Activated T-cell treated with anti-CD3 and anti-CD28 coated beads, Interleukin-2, amount 50 U/mL, for 4 hours (primary cell): ENCODE data around the gene OR56A5. TPM values are rescaled to one million over a fixed set of nuclear protein-coding genes. Genes with fewer than 3 reads are reported as not detected.
"Not testable (repeated sequence)": the region's sequence is repeated elsewhere in the genome, so short reads cannot be mapped to it uniquely, and the experiment has no call there.

Source experiments
- ATAC-seq, 2 donors: fragments of 200-7000 bp; cut with Tn5 transposase; one replicate each; pipeline ENCODE4 v1.10.0; 2021
- DNase-seq: peaks from one replicate; pipeline ENCODE4 v3.0.0-alpha.2; 2020
- H3K27me3 Mint-ChIP-seq: one replicate; pipeline ENCODE4 v1.8.0; 2021; ENCODE audit warnings: low read depth, mixed read lengths
- H3K36me3 Mint-ChIP-seq: one replicate; pipeline ENCODE4 v1.8.0; 2022; ENCODE audit warnings: mixed read lengths; ENCODE audit not compliant: insufficient read depth
- H3K4me1 Mint-ChIP-seq: one replicate; pipeline ENCODE4 v1.8.0; 2021; ENCODE audit warnings: low read depth, mixed read lengths
- H3K4me3 Mint-ChIP-seq: one replicate; pipeline ENCODE4 v1.8.0; 2021; ENCODE audit warnings: mild to moderate bottlenecking, moderate library complexity, mixed read lengths
- H3K9me3 Mint-ChIP-seq: one replicate; pipeline ENCODE4 v1.8.0; 2021; ENCODE audit warnings: mixed read lengths
- total RNA-seq, 3 donors: library from RNA; stranded (reverse); gene quantifications; one replicate each; pipeline ENCODE4 v1.2.1, GENCODE V29; 2021

The OR56A5 gene
- total RNA-seq, 3 donors from 2014 or later: not detected

DNA sequence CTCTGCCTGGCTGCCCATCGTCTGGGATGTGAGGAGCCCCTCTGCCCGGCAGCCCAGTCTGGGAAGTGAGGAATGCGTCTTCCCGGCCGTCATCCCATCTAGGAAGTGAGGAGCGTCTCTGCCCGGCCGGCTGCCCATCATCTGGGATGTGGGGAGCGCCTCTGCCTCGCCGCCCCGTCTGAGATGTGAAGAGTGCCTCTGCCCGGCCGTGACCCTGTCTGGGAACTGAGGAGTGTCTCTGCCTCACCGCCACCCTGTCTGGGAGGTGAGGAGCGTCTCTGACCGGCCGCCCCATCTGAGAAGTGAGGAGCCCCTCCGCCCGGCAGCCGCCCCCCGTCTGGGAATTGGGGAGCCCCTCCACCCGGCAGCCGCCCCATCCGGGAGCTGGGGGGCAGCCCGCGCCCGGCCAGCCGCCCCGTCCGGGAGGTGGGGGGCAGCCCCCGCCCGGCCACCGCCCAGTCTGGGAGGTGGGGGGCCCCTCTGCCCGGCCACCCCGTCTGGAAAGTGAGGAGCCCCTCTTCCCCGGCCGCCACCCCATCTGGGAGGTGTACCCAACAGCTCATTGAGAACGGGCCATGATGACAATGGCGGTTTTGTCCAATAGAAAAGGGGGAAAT is 7.5 kb downstream of the OR56A5 start:
- H3K9me3 Mint-ChIP-seq: peaks cover 17% of the 10 kb centered on the region
- not testable (repeated sequence) for H3K4me1 Mint-ChIP-seq, H3K4me3 Mint-ChIP-seq

DNA sequence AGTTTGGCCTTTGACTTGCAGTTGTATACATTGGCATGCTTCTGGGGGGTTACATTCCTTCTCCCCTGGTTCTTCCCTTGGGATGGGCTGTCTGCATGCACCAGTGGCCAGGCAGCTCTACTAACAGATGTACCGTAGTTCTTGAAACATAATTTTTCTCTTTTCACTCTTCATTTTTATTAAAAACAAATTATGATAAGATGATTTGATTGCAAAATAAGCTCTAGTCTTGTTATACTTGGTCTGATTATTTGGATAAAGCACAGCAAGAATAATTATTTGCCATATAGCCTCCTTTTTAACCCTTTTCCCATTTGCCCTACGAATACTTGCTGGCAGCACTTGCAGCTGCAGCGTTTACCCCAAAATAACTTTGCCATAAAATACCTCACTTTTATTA is 12.7 kb downstream of the OR56A5 start:
- no peaks in the 10 kb centered on the region for H3K4me1 Mint-ChIP-seq
- H3K27me3 Mint-ChIP-seq: peaks cover 13% of the 10 kb centered on the region
- no peak for ATAC-seq
- no peak for DNase-seq
- H3K9me3 Mint-ChIP-seq: no peaks in the 10 kb centered on the region
- no peak overlapping the region for H3K4me3 Mint-ChIP-seq
- H3K36me3 Mint-ChIP-seq: no peaks in the 10 kb centered on the region

More for the DNA sequence above, 7.5 kb downstream of the OR56A5 start:
- DNase-seq, H3K27me3 Mint-ChIP-seq, ATAC-seq, H3K36me3 Mint-ChIP-seq: not testable (repeated sequence)

GRCh38 chr11:5941951-5942350 is 26.3 kb downstream of the OR56A5 start, which contains the start of gene OR56A3:
Gene OR56A3, plus strand, starts transcription at chr11:5942251. Its CDS starts 5,096 bp downstream, at chr11:5947347.
- Mint-ChIP-seq H3K4me3 (no peak within 1 kb of the TSS), H3K4me1 (no peaks in the 10 kb centered on the region), H3K27me3 (peaks cover 9% of the 10 kb centered on the region), H3K9me3 (no peaks in the 10 kb centered on the region), H3K36me3 (no peaks in the 10 kb centered on the region)
- ATAC-seq (no peak), DNase-seq (no peak)

GRCh38 chr11:5940748-5941147 is 27.5 kb downstream of the OR56A5 start:
- no peaks in the 10 kb centered on the region for H3K36me3 Mint-ChIP-seq
- DNase-seq: no peak
- H3K27me3 Mint-ChIP-seq: peaks cover 9% of the 10 kb centered on the region
- H3K9me3 Mint-ChIP-seq: peaks cover under 1% of the 10 kb centered on the region
- H3K4me1 Mint-ChIP-seq: no peaks in the 10 kb centered on the region
- no peak for ATAC-seq
- H3K4me3 Mint-ChIP-seq: no peak overlapping the region

DNA sequence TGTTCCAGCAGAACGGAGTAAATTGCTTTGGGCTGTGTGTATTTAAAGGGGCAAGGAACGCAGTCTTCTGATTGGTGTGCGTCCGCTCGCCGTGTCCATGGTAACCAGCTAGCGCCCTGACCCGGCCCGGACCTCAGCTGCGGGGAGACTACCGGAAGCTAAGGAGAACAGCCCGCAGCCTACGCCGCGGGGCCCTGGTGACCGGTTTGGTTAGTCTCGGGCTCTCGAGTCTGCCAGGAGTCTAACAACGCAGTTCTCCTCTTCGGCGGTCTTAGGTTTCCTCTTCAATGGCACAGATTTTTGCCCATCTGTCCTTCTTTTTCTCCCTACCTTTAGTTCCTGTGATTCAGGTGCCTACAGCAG is 29.7 kb downstream of the OR56A5 start:
- DNase-seq (no peak), ATAC-seq (no peak)
- peaks cover 9% of the 10 kb centered on the region for H3K27me3 Mint-ChIP-seq
- H3K9me3 Mint-ChIP-seq: peaks cover 3% of the 10 kb centered on the region
- no peak overlapping the region for H3K4me3 Mint-ChIP-seq
- no peaks in the 10 kb centered on the region for H3K4me1 Mint-ChIP-seq
- no peaks in the 10 kb centered on the region for H3K36me3 Mint-ChIP-seq

DNA sequence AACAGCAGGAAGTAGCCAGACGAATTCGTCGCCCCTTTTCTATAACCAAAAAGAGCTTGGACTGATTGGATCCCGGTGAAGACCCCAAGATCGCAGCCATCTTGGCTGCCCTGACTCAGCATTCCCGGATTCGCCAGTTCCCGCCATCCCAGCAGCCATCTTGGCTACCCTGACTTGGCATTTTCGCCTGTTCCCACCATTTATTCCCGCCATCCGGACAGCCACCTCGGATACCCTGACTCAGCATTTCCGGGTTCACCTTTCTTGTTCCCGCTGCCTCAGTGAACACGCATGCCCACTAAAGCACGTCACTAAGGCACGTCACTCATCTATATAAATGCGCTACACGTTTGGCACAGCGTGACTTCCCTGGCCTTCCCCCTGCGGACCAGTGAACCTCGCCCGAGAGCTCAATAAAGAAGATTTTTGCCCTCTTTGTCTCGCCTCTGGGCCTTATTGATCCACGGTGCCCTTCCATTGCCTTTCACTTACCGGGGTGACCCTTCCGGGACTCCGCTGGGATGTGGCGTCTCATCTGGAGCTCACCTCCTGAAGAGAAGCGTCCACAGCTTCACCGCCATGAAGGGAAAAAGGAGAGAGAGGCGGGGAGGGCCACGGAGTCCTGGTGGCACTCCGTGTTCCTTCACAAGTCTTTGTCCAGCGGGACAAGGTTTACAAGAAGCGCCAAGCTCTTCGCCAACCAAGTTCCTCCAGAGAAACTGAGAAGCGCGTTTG is 30.3 kb downstream of the OR56A5 start:
- no peak for ATAC-seq
- Mint-ChIP-seq H3K9me3 (peaks cover 3% of the 10 kb centered on the region), H3K36me3 (no peaks in the 10 kb centered on the region), H3K4me3 (peak overlapping the region; percentile 14), H3K4me1 (no peaks in the 10 kb centered on the region), H3K27me3 (peaks cover 9% of the 10 kb centered on the region)
- DNase-seq: no peak

DNA sequence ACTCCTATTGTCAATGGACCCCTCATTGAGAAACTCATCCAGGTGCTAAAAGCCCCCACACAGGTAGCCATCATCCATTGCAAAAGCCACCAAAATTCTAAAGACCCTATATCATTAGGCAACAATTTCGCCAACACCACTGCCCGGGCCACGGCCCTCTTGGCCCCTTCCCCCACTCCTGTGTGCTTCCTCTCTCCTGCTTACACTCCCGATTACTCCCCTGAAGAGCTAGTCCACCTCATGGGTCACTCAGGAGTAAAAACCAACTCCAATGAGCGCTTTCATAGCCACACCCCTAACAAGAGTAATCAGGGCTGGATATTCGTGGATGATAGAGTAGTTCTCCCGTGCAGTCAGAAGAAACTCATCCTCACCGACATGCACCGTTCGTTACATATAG is 35.2 kb downstream of the OR56A5 start:
- peaks cover 2% of the 10 kb centered on the region for H3K27me3 Mint-ChIP-seq
- no peaks in the 10 kb centered on the region for H3K4me1 Mint-ChIP-seq
- no peak overlapping the region for H3K4me3 Mint-ChIP-seq

GRCh38 chr11:5932671-5933070 is 35.6 kb downstream of the OR56A5 start:
- peaks cover 2% of the 10 kb centered on the region for H3K27me3 Mint-ChIP-seq
- H3K4me3 Mint-ChIP-seq: no peak overlapping the region
- ATAC-seq (no peak), DNase-seq (no peak)
- peaks cover 7% of the 10 kb centered on the region for H3K9me3 Mint-ChIP-seq
- H3K4me1 Mint-ChIP-seq: no peaks in the 10 kb centered on the region
- H3K36me3 Mint-ChIP-seq: no peaks in the 10 kb centered on the region

More for the DNA sequence above, 35.2 kb downstream of the OR56A5 start:
- ATAC-seq (no peak), DNase-seq (no peak)
- Mint-ChIP-seq H3K36me3 (no peaks in the 10 kb centered on the region), H3K9me3 (peaks cover 7% of the 10 kb centered on the region)

DNA sequence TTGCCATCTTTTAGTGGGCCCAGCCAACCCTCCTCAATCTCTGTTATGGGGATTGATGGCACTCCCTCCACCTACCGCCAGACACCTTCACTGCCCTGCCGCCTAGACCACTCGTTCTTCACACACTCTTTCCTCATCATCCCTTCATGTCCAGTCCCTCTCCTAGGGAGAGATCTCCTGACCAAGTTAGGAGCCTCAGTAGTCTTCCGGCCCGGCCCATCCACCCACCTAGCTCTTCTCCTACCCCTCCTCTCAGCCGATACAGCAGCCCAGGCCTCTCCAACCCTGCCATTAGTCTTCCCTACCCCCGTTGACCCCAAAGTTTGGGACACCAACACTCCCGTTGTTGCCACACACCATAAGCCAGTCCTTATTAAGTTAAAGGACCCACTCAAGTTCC is 37.2 kb downstream of the OR56A5 start:
- ATAC-seq: no peak
- Mint-ChIP-seq H3K27me3 (no peaks in the 10 kb centered on the region), H3K4me3 (no peak overlapping the region), H3K36me3 (no peaks in the 10 kb centered on the region), H3K4me1 (no peaks in the 10 kb centered on the region), H3K9me3 (peaks cover 7% of the 10 kb centered on the region)
- no peak for DNase-seq

DNA sequence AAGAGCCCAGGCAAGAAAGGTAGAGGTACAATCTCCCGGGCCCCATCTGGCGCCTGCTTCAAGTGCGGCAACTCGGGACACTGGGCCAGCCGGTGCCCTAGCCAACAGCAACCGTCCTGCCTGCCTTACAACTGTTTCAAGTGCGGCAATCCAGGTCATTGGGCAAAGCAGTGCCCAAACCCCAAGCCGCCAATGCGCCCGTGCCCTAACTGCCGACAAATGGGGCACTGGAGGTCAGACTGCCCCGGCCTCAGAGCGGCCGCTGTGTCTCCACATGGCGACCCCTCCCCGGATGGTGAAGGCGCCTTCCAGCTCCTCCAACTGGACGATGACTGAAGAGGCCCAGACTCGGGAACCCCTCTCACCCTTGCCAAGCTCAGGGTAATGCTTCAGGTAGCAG is 37.7 kb downstream of the OR56A5 start:
- H3K36me3 Mint-ChIP-seq: no peaks in the 10 kb centered on the region
- H3K9me3 Mint-ChIP-seq: peaks cover 5% of the 10 kb centered on the region
- ATAC-seq: no peak

GRCh38 chr11:5929571-5930368 is 38.5 kb downstream of the OR56A5 start:
- H3K4me3 Mint-ChIP-seq: no peak overlapping the region
- DNase-seq (no peak), ATAC-seq (no peak)
- H3K36me3 Mint-ChIP-seq: no peaks in the 10 kb centered on the region
- H3K27me3 Mint-ChIP-seq: no peaks in the 10 kb centered on the region
- H3K9me3 Mint-ChIP-seq: peaks cover 4% of the 10 kb centered on the region
- H3K4me1 Mint-ChIP-seq: no peaks in the 10 kb centered on the region

More for the DNA sequence above, 37.7 kb downstream of the OR56A5 start:
- DNase-seq: no peak
- H3K27me3 Mint-ChIP-seq: no peaks in the 10 kb centered on the region
- H3K4me1 Mint-ChIP-seq: no peaks in the 10 kb centered on the region
- no peak overlapping the region for H3K4me3 Mint-ChIP-seq

DNA sequence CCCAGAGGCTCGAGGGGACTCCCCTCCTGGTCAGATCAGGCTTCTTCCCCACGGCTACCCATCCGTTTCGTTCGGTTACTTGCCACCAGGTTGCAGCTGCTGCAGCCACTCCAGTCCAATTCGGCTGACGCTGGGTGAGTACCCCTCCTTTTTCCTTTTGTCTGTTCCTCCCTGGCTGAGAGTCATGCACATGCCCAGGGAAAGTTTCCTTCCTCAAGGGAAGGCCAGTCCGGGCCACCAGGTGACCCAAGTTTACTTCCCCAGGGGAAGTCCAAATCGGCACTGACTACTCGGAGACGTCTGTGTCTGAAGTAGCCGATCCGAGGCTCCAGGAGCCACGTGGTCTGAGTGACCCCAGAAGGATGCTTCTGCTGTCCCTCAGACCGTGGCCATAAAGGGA is 39.5 kb downstream of the OR56A5 start:
- Mint-ChIP-seq H3K27me3 (no peaks in the 10 kb centered on the region), H3K36me3 (no peaks in the 10 kb centered on the region), H3K4me3 (no peak overlapping the region), H3K4me1 (no peaks in the 10 kb centered on the region), H3K9me3 (peaks cover 10% of the 10 kb centered on the region)
- ATAC-seq (no peak), DNase-seq (no peak)

- no peaks in the 10 kb centered on the region for H3K27me3 Mint-ChIP-seq
Measured at GRCh38 chr11:5928271-5928670, 40.0 kb downstream of the OR56A5 start.

DNA sequence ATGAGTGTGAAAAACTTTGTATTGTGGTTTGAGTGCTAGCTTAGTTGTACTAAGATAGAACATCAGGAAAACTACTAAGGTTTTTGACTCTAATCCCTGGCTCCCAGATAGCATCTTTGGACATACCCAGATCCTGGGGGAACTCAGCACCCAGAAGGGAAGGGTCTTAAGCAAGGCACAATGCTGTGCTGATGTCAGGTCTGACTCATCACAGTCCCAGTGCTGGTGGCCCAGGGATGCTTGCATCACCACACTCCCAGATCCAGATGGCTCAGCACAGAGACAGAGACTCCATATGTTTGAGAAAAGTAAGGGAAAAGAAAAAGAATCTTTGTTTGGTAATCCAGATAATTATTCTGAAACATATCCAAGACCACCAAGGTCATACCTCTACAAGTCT is 44.5 kb downstream of the OR56A5 start:
- DNase-seq (no peak), ATAC-seq (no peak)
- Mint-ChIP-seq H3K4me1 (no peaks in the 10 kb centered on the region), H3K9me3 (peaks cover 10% of the 10 kb centered on the region), H3K36me3 (no peaks in the 10 kb centered on the region), H3K4me3 (no peak overlapping the region), H3K27me3 (no peaks in the 10 kb centered on the region)

More at GRCh38 chr11:5928271-5928670, 40.0 kb downstream of the OR56A5 start:
- DNase-seq (no peak), ATAC-seq (no peak)
- Mint-ChIP-seq H3K36me3 (no peaks in the 10 kb centered on the region), H3K4me3 (no peak overlapping the region), H3K4me1 (no peaks in the 10 kb centered on the region), H3K9me3 (peaks cover 10% of the 10 kb centered on the region)
